ENCODE data around the gene PPIB.

PPIB gene

GRCh38 chr15:64158363-64159134 lies 4.3 kb downstream of the PPIB start:
- DNase-seq (ENCODE audit: insufficient read length, low spot score) = no peak
- FAIRE-seq = no peak

DNA sequence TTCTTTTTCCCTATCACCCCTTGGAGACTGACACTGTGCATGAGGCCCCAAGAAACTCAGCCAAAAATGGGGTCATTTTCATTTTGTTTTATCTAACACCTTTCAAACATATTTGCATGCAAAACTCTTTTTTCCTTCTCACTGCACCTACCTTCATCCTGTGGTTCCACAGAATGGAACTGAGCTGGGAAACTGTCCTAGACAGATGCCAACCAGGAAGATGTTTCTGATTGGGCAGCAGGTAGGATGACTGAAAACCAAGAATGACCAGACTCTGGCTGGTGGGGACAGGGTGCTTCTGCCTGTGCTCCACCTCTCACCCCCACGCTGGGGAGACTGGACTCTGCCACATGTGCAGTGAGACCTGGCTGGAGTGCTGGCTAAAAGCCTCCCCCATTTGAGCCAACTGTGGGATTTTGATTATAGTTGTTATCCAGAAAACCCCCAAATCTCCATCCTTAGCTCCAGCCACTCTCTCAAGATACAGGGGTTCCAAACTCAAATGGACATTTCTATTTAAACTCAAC lies 5.2 kb downstream of the PPIB start:
- no peak for FAIRE-seq
- DNase-seq (ENCODE audit: insufficient read length, low spot score) = no peak

DNA sequence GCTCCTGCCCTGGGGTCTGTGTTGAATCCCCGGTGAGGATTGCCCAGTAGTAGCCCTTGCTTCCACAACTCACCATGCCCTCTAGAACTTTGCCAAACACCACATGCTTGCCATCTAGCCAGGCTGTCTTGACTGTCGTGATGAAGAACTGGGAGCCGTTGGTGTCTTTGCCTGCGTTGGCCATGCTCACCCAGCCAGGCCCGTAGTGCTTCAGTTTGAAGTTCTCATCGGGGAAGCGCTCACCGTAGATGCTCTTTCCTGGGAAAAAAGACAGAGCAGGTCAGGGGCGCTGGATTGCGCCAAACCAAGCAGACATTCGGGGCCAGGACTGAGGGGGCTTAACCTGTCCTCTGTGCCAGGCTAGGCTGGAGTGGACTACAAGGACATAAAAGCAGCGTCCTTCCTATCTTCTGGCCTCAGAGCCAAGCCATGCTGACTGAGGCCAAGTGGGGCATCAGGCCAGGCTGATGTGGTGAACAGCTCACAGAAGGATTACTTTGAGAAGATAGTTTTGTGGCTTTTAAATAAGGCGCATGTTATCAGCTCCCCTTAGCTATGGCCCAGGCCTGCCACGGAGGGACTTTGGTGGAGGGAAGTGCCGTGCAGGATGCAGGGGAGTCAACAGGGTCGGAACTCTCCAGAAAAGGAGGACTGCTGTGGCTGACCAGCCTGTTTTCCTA lies 6.0 kb downstream of the PPIB start:
- FAIRE-seq (no peak), DNase-seq (ENCODE audit: insufficient read length, low spot score) (no peak)

- DNase-seq (ENCODE audit: insufficient read length, low spot score) (no peak), FAIRE-seq (no peak)
Measured at GRCh38 chr15:64155802-64156651, 6.8 kb downstream of the PPIB start.

DNA sequence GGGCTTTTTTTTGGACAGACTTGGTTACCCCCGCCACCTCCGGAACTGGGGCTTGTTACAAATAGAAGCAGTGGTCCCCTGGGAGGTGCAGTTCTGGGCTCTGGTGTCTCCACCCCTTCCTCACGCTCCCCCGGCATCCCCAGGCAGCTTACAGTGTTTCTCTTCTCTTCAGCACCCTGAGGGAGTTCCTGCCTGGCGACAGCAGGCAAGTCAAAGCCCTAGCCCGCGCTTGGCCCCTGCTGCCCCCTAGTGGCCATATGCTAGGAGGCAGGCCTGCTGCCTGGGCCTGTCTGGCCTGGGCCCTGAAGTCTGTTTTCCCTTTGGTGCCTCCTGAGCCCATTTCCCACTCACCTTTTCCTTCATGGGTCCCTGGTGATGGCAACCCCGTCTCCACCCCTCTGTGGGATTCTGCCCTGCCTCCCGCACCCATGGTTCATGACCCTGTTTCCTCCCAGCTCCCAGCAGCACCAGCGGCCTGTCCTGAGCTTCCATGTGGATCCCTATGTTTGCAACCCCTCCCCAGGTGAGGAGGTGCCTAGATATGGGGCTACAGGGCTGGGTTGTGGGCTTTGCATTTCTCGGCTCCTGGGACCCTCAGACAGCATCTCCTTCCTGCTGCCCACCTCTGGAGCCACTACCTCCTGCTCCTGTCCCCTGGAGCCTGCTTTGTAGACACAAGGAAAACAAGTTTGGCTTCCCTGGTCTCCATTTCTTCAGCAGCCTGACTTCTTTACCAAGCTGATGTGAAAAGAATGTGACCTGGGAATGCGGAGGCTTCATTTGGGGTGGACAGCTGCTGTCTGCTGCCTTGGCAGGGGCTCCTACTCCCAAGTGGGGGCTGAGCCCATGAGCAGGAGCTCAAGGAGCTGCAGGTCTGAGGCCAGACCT lies 9.1 kb downstream of the PPIB start:
- DNase-seq (ENCODE audit: insufficient read length, low spot score) (peak; percentile 89), FAIRE-seq (peak; percentile 87)

- FAIRE-seq (peak; percentile 37), DNase-seq (ENCODE audit: insufficient read length, low spot score) (peak; percentile 32)
Measured at GRCh38 chr15:64152507-64153387, 10.1 kb downstream of the PPIB start.

DNA sequence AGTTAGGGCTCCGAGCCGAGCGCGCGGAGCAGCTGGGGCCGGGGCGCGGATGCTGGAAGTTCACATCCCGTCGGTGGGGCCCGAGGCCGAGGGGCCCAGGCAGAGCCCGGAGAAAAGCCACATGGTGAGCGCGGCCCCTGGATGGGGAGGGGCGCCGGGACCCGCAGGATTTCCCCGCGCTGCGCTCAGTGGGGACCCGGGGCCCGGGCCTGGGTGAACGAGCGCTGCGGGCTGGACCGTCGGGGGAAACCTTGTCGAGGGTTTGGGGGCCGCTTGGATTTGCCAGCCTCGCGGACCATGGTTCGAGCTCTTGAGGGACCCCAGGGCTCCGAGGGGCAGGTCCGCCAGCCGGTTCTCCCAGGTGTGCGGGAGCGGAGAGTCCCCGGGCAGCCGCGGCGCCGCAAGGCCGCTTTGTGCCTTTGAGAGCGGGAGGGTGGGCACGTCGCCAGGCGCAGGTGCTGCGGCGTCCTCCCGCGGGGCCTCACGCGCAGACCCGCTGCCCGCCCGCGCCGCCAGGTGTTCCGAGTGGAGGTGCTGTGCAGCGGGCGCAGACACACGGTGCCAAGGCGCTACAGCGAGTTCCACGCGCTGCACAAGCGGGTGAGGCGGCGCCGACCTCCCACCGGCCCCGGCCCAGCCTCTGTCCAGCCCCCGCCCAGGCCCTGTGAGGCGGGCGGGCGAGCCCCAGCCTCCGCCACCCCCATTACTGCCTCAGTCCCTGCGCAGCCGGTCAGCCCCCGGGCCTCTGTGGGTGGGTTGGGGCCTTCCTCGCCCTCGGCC lies 10.9 kb downstream of the PPIB start, which contains the start of gene SNX22:
Gene SNX22, plus strand, starts transcription at position 5 of the 780 bp plus-strand sequence. Its CDS starts 45 bp downstream, at position 50.
- FAIRE-seq = no peak
- peak; percentile 24 for DNase-seq (ENCODE audit: insufficient read length, low spot score)

GRCh38 chr15:64149893-64150578 lies 12.8 kb downstream of the PPIB start:
- FAIRE-seq (no peak), DNase-seq (ENCODE audit: insufficient read length, low spot score) (no peak)

GRCh38 chr15:64149424-64149823 lies 13.4 kb downstream of the PPIB start:
- FAIRE-seq (peak; percentile 70), DNase-seq (ENCODE audit: insufficient read length, low spot score) (no peak)

DNA sequence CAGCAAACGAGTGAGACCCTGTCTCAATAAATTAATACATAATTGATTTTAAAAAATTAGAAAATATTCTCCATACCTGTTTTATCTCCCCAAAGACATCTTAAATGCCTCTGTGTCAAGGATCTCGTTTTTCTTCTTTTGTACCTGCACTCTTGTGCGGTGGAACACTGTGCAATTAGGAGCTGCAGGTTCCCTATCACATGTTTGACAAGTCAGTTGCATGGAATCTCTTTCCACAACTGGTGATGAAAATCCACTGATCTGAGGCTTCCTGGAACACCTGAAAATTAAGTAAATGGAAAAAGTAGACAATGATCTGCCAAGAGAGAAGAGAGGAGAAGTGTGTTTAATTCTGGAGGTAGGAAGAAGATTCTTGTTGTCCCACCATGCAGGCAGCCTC lies 14.2 kb downstream of the PPIB start:
- no peak for FAIRE-seq
- no peak for DNase-seq (ENCODE audit: insufficient read length, low spot score)

DNA sequence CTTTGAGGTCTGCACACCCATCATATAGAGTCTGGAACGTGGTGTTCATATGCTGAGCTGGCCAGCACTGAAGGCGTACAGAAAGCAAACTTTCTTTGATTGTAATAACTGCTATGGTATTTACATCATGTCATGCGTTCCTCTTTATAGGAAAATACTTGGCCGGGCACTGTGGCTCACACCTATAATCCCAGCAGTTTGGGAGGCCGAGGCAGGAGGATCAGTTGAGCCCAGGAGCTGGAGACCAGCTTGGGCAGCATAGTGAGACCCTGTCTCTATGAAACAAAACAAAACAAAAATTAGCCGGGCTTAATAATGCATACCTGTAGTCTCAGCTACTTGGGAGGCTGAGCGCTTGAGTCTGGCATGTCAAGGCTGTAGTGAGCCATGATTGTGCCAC lies 14.7 kb downstream of the PPIB start:
- no peak for DNase-seq (ENCODE audit: insufficient read length, low spot score)
- FAIRE-seq = no peak

GRCh38 chr15:64146885-64147681 lies 15.7 kb downstream of the PPIB start:
- DNase-seq (ENCODE audit: insufficient read length, low spot score) = no peak
- FAIRE-seq = no peak

GRCh38 chr15:64146520-64146884 lies 16.3 kb downstream of the PPIB start:
- FAIRE-seq = no peak

GRCh38 chr15:64146041-64146440 lies 16.8 kb downstream of the PPIB start:
- no peak for DNase-seq (ENCODE audit: insufficient read length, low spot score)
- FAIRE-seq = no peak

More at GRCh38 chr15:64146520-64146884, 16.3 kb downstream of the PPIB start:
- DNase-seq (ENCODE audit: insufficient read length, low spot score) = no peak

- FAIRE-seq (peak; percentile 91), DNase-seq (ENCODE audit: insufficient read length, low spot score) (peak; percentile 61)
Measured at GRCh38 chr15:64144565-64145281, 18.1 kb downstream of the PPIB start.

GRCh38 chr15:64144192-64144564 lies 18.6 kb downstream of the PPIB start:
- FAIRE-seq = no peak
- no peak for DNase-seq (ENCODE audit: insufficient read length, low spot score)

Data from GM19239 (cell line).